Stomach (tissue), 4 donors: ENCODE measurements around the gene ZNRF3.

Experiments
- EP300 ChIP-seq: sonication (generic); formaldehyde crosslinking; IDR thresholded peaks from one replicate; pipeline ENCODE4 v1.6.1; 2017; ENCODE audit warnings: antibody characterized with exemption
- POLR2A ChIP-seq, 4 donors: fragments of 450-650 bp; IDR thresholded peaks; one replicate each; pipeline ENCODE4 v1.6.1; 2016; ENCODE audit warnings: antibody characterized with exemption in 4 of 4, control low read depth in 2 of 4, mild to moderate bottlenecking in 1 of 4, moderate library complexity in 1 of 4
- POLR2AphosphoS5 ChIP-seq, 3 donors: sonication (generic); formaldehyde crosslinking; IDR thresholded peaks; one replicate each; pipeline ENCODE4 v1.6.1; 2016; ENCODE audit warnings: antibody characterized with exemption in 3 of 3
- TF ChIP-seq, protein P1 (sequence below), 7 experiments: fragments of 450-650 bp in 4 of 7; fragments of 200-600 bp in 3 of 7; sonication (generic) in 3 of 7; IDR thresholded peaks; one replicate each; pipeline ENCODE4 v1.5.1; 2016 to 2019; ENCODE audit warnings: antibody characterized with exemption in 7 of 7, control low read depth in 2 of 7, mild to moderate bottlenecking in 1 of 7

DNA sequence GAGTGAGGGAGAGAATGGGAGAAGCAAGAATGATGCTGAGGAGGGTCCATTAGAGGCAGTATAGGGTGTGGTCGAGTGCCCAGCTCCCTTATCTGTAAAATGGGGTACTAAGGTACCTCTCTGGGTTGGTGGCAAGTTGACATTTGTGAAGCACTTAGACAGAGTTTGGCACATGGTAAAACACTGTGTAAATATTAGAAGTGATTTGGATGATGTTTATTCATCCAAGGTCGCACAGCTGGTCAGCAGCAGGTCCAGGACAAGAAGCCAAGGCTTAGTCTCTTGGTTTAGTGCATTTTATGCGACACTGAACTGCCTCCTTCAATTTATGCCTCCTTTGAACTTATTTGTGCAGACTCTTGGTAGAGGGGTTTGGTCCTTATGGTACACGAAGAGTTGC is 208.9 kb downstream of the ZNRF3 start:
- TF ChIP-seq, protein P1, sequence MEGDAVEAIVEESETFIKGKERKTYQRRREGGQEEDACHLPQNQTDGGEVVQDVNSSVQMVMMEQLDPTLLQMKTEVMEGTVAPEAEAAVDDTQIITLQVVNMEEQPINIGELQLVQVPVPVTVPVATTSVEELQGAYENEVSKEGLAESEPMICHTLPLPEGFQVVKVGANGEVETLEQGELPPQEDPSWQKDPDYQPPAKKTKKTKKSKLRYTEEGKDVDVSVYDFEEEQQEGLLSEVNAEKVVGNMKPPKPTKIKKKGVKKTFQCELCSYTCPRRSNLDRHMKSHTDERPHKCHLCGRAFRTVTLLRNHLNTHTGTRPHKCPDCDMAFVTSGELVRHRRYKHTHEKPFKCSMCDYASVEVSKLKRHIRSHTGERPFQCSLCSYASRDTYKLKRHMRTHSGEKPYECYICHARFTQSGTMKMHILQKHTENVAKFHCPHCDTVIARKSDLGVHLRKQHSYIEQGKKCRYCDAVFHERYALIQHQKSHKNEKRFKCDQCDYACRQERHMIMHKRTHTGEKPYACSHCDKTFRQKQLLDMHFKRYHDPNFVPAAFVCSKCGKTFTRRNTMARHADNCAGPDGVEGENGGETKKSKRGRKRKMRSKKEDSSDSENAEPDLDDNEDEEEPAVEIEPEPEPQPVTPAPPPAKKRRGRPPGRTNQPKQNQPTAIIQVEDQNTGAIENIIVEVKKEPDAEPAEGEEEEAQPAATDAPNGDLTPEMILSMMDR (IDR thresholded peaks at IDR 0.05), result no peak
- no peak for TF ChIP-seq EP300
- no peak for TF ChIP-seq POLR2A (IDR thresholded peaks at IDR 0.05)
- TF ChIP-seq POLR2AphosphoS5 (IDR thresholded peaks at IDR 0.05), result no peak
